ENCODE results near the gene SERPINA1. TPM values are rescaled to one million over a fixed set of nuclear protein-coding genes. Genes with fewer than 3 reads are reported as not detected.
A peak's percentile ranks its signal among the peaks of the same experiment; 100 is the strongest.

SERPINA1 gene
- polyA plus RNA-seq, 2 of the 4 experiments (the other 2 are of a cell fraction), result 0.34 to 2.2 TPM

DNA sequence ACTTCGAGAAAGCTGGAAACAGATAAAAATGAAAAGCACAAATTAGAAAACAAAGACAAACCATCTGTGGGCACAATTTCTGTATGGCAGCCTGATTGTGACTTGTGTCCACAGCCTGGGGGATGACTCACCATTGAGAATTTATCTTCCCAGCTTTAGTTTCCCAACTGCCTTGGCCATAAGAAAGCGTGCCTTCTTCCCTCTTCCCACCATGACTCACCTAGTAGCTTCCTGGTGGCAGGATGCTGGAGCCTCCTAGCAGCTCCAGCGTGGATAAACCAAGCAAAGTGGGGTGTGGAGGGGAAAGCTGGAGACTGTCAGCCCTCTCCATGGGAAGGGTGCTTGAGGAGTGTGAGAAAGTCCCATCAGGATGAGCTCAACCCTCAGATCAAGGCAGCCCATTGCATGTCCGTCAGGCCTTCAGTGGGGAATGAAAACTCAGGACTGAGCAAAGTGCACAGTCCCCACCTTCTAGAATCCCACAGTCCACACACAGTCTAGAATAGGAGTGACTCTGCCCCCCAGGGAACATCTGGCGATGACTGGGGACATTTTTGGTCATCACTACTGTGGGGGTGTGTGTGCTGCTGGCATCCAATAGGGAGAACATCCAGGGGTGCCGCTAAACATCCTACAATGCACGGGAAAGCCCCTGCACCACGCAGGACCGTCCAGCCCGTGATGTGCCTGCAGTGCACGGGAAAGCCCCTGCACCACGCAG is 42.9 kb downstream of the SERPINA1 start:
- peaks cover 32% of the 10 kb centered on the region for H3K4me1 ChIP-seq

GRCh38 chr14:94344389-94344788 is 44.0 kb downstream of the SERPINA1 start:
- H3K9me3 ChIP-seq, result no peaks in the 10 kb centered on the region
- H3K4me3 ChIP-seq, result no peak overlapping the region
- no peak overlapping the region for H3K27ac ChIP-seq
- TF ChIP-seq MYC (IDR thresholded peaks at IDR 0.05; ENCODE audit: borderline replicate concordance, low read length) (no peak), RCOR1 (IDR thresholded peaks at IDR 0.05; ENCODE audit: low read depth, low read length) (no peak), FOSL2 (IDR thresholded peaks at IDR 0.05) (no peak), FOSL2 (CRISPR knock-in tag; IDR thresholded peaks at IDR 0.05) (no peak), ZNF302 (CRISPR knock-in tag; IDR thresholded peaks at IDR 0.05) (no peak), BHLHE40 (IDR thresholded peaks at IDR 0.05; ENCODE audit: low read depth, low read length) (no peak), ZSCAN20 (CRISPR knock-in tag; IDR thresholded peaks at IDR 0.05) (no peak), ZFP36 (IDR thresholded peaks at IDR 0.05; ENCODE audit: borderline replicate concordance, partially characterized antibody) (no peak)
- H3K4me1 ChIP-seq, result peaks cover 32% of the 10 kb centered on the region
- CTCF ChIA-PET, result interaction anchor here (1.1 to 1.8 kb wide), 2 partner anchors 11 to 142 kb away, joined by 3 to 4 read pairs; no protein-coding TSS in a partner anchor
- peak overlapping the region; percentile 27; the same call in 1 of the 3 replicates for H3K4me2 ChIP-seq
- no peak for FAIRE-seq
- no peak for DNase-seq (ENCODE audit: low read depth in 1 of 2, low spot score in 1 of 2)
- WGBS (ENCODE audit: missing lambda C conversion rate), result 87% methylated on average over 3 of the region's 3 CpGs
- POLR2A ChIA-PET, result no interaction called here
- no peak for ATAC-seq

More for the DNA sequence above, 42.9 kb downstream of the SERPINA1 start:
- CTCF ChIA-PET, result interaction anchor here (0.5 to 1.8 kb wide), 3 partner anchors 9 to 1250 kb away, joined by 3 to 4 read pairs (median 4); no protein-coding TSS in a partner anchor
- POLR2A ChIA-PET, result no interaction called here
- WGBS (ENCODE audit: missing lambda C conversion rate), result 39% methylated on average over 12 of the region's 12 CpGs
- no peak overlapping the region for H3K4me3 ChIP-seq
- FAIRE-seq, result no peak
- 0 out of 5 replicates have a peak, but pooled peaks of 1 of the 2 experiments have one; percentile 31 for TF ChIP-seq JUN (IDR thresholded peaks at IDR 0.05)
- 0 out of 2 replicates have a peak, but pooled peaks have one; percentile 38 for TF ChIP-seq MYC (IDR thresholded peaks at IDR 0.05; ENCODE audit: borderline replicate concordance, low read length)
- peak; percentile 75 for TF ChIP-seq MAX (IDR thresholded peaks at IDR 0.05)
- peak in 1 of 2 experiments; percentile 65; a peak in 2 of 4 replicates for TF ChIP-seq CEBPB (IDR thresholded peaks at IDR 0.05)
- no peak for TF ChIP-seq HOXA7 (CRISPR knock-in tag; IDR thresholded peaks at IDR 0.05)
- TF ChIP-seq, protein P1, sequence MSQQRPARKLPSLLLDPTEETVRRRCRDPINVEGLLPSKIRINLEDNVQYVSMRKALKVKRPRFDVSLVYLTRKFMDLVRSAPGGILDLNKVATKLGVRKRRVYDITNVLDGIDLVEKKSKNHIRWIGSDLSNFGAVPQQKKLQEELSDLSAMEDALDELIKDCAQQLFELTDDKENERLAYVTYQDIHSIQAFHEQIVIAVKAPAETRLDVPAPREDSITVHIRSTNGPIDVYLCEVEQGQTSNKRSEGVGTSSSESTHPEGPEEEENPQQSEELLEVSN (IDR thresholded peaks at IDR 0.05; ENCODE audit: borderline replicate concordance, low read depth), result peak; percentile 48; the same call in 1 of the 2 replicates
- TF ChIP-seq ZSCAN20 (CRISPR knock-in tag; IDR thresholded peaks at IDR 0.05), result no peak
- peak; percentile 82 for TF ChIP-seq JUNB (IDR thresholded peaks at IDR 0.05)
- TF ChIP-seq FOSL2 (IDR thresholded peaks at IDR 0.05), result peak; percentile 87
- TF ChIP-seq FOSL2 (CRISPR knock-in tag; IDR thresholded peaks at IDR 0.05), result peak; percentile 96
- peak overlapping the region; percentile 27; the same call in 2 of the 3 replicates for H3K4me2 ChIP-seq
- ATAC-seq, result peak; percentile 74 to 84
- no peaks in the 10 kb centered on the region for H3K9me3 ChIP-seq
- H3K27ac ChIP-seq, result peak overlapping the region in 1 of 2 experiments; percentile 44; a peak in 2 of 6 replicates
- peak; percentile 81 to 82 for DNase-seq (ENCODE audit: low read depth in 1 of 2, low spot score in 1 of 2)

- TF ChIP-seq GATA3 (IDR thresholded peaks at IDR 0.05; ENCODE audit: borderline replicate concordance), result no peak
- no peak for TF ChIP-seq RAD21 (conservative IDR thresholded peaks at IDR 0.05 in 1 of 2, IDR thresholded peaks at IDR 0.05 in 1 of 2)
- TF ChIP-seq POLR2AphosphoS2 (conservative IDR thresholded peaks at IDR 0.05; ENCODE audit: low read length), result no peak
- peaks cover 32% of the 10 kb centered on the region for H3K4me1 ChIP-seq
- FAIRE-seq (no peak), ATAC-seq (no peak), DNase-seq (ENCODE audit: low read depth in 1 of 2, low spot score in 1 of 2) (no peak)
- H3K27ac ChIP-seq, result 0 out of 6 replicates have a peak overlapping the region, but pooled peaks of 1 of the 2 experiments have one; percentile 8
- H3K4me3 ChIP-seq, result no peak overlapping the region
- ChIA-PET CTCF (interaction anchor here (1.1 kb wide), 1 partner anchor 12 kb away, joined by 3 read pairs; no protein-coding TSS in a partner anchor), POLR2A (no interaction called here)
- 78% methylated on average over 8 of the region's 8 CpGs for WGBS (ENCODE audit: missing lambda C conversion rate)
- H3K4me2 ChIP-seq, result no peak overlapping the region; the same call in 2 of the 3 replicates
- no peaks in the 10 kb centered on the region for H3K9me3 ChIP-seq
Observed at GRCh38 chr14:94343238-94344005, 45.0 kb downstream of the SERPINA1 start.

Data from A549 (cell line).